Mesendoderm (in vitro differentiated cells): Measurements from ENCODE around the gene ANO6.

Experiments used
- DNase-seq: peaks from one replicate; pipeline ENCODE4 v3.0.0; 2013
- H2AK5ac ChIP-seq: 2 replicates; pipeline ENCODE4 v1.6.1; 2013; ENCODE audit warnings: low read length, inconsistent platforms
- H2BK120ac ChIP-seq: 2 replicates; pipeline ENCODE4 v1.6.1; 2013; ENCODE audit warnings: low read depth, mild to moderate bottlenecking, low read length, moderate library complexity, mixed read lengths
- H2BK15ac ChIP-seq: replicated peaks from 2 replicates; pipeline ENCODE4 v1.6.1; 2013; ENCODE audit warnings: low read depth, mild to moderate bottlenecking, moderate library complexity
- H2BK5ac ChIP-seq: 2 replicates; pipeline ENCODE4 v1.6.1; 2013; ENCODE audit warnings: low read length, inconsistent platforms
- H3K18ac ChIP-seq: 2 replicates; pipeline ENCODE4 v1.6.1; 2013; ENCODE audit warnings: mild to moderate bottlenecking, low read length, mixed read lengths
- H3K23ac ChIP-seq: one replicate; pipeline ENCODE4 v1.6.1; 2013; ENCODE audit warnings: low read length
- H3K27ac ChIP-seq: 2 replicates; pipeline ENCODE4 v1.5.1; 2013; ENCODE audit warnings: low read depth, mild to moderate bottlenecking, inconsistent platforms, low read length, moderate library complexity
- H3K27me3 ChIP-seq: 2 replicates; pipeline ENCODE4 v1.6.1; 2013; ENCODE audit warnings: low read length, control low read depth, mild to moderate bottlenecking, inconsistent platforms; ENCODE audit not compliant: insufficient read depth, poor library complexity
- H3K36me3 ChIP-seq: 2 replicates; pipeline ENCODE4 v1.6.1; 2013; ENCODE audit warnings: low read length, inconsistent platforms; ENCODE audit not compliant: control insufficient read depth, insufficient read depth
- H3K4ac ChIP-seq: one replicate; pipeline ENCODE4 v1.6.1; 2013; ENCODE audit warnings: low read depth, mild to moderate bottlenecking, low read length, moderate library complexity
- H3K4me1 ChIP-seq: 2 replicates; pipeline ENCODE4 v1.6.1; 2013; ENCODE audit warnings: low read depth, low read length, inconsistent platforms; ENCODE audit not compliant: control insufficient read depth
- H3K4me2 ChIP-seq: 2 replicates; pipeline ENCODE4 v1.6.1; 2013; ENCODE audit warnings: low read length
- H3K4me3 ChIP-seq: 2 replicates; pipeline ENCODE4 v1.5.1; 2013; ENCODE audit warnings: mild to moderate bottlenecking, low read length
- H3K56ac ChIP-seq: one replicate; pipeline ENCODE4 v1.6.1; 2013; ENCODE audit warnings: low read length
- H3K79me1 ChIP-seq: 2 replicates; pipeline ENCODE4 v1.6.1; 2013; ENCODE audit warnings: low read length, inconsistent platforms
- H3K79me2 ChIP-seq: 2 replicates; pipeline ENCODE4 v1.6.1; 2013; ENCODE audit warnings: mild to moderate bottlenecking, low read length; ENCODE audit not compliant: control insufficient read depth, insufficient read depth
- H3K9ac ChIP-seq: 2 replicates; pipeline ENCODE4 v1.6.1; 2013; ENCODE audit warnings: low read length, inconsistent platforms
- H4K5ac ChIP-seq: one replicate; pipeline ENCODE4 v1.6.1; 2013; ENCODE audit warnings: low read length
- H4K8ac ChIP-seq: one replicate; pipeline ENCODE4 v1.6.1; 2013; ENCODE audit warnings: low read depth, mild to moderate bottlenecking, control low read depth, low read length, moderate library complexity
- WGBS: extraction: QIAGEN DNeasy Blood & Tissue Kit; methylation state at CpG from one replicate; pipeline ENCODE4 v1.1.7; 2013; ENCODE audit warnings: low lambda C conversion rate, missing lambda C conversion rate; ENCODE audit not compliant: insufficient coverage; ENCODE audit errors: extremely low coverage; 5-methylcytosine and 5-hydroxymethylcytosine counted together

Gene ANO6

DNA sequence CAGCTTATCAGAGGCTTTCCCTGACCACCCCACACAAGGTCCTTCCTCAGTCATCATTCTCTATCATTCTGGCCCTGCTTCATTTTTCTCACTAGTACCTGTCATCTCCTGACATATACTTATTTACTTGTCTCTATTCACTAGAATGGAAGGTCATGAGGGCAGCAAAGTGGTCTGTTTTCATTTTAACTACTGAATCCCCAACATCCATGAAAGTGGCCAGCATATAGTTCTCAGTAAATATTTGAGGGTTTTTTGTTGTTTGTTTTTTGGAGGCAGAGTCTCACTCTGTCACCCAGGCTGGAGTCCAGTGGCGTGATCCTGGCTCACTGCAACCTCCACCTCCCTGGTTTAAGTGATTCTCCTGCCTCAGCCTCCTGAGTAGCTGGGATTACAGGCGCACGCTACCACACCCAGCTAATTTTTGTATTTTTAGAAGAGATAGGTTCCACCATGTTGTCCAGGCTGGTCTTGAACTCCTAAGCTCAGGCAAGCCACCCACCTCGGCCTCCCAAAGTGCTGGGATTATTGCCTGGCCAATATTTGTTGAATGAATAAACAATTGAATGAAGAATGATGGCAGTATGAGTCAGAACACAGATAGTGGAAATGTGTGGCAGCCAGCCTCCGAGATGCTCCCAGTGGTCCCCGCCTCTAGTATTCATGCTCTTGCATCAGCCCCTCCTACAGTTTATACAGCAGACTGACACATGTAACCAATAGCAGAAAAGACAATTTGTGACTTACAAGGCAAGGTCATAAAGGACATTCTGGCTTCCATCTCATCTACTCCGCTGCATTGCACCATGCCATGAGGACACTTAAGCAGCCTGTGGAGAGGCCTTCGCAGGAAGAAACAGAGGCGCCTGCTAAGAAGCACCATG lies 7.0 kb upstream of the ANO6 start:
- no peaks in the 10 kb centered on the region for H3K79me2 ChIP-seq
- H3K56ac ChIP-seq, result no peak overlapping the region
- no peak overlapping the region for H3K4me3 ChIP-seq
- H3K36me3 ChIP-seq, result no peaks in the 10 kb centered on the region
- H3K79me1 ChIP-seq, result no peaks in the 10 kb centered on the region
- H2BK5ac ChIP-seq, result no peak overlapping the region
- no peak overlapping the region for H3K9ac ChIP-seq
- H3K4me2 ChIP-seq, result no peak overlapping the region
- no peak overlapping the region for H2AK5ac ChIP-seq
- no peak overlapping the region for H4K5ac ChIP-seq
- no peak for DNase-seq
- no peaks in the 10 kb centered on the region for H3K27me3 ChIP-seq
- no peak overlapping the region for H4K8ac ChIP-seq
- no peak overlapping the region for H3K18ac ChIP-seq
- no peak overlapping the region for H2BK15ac ChIP-seq
- no peak overlapping the region for H3K4ac ChIP-seq
- H3K23ac ChIP-seq, result no peak overlapping the region
- H3K4me1 ChIP-seq, result no peaks in the 10 kb centered on the region
- no peak overlapping the region for H3K27ac ChIP-seq
- no CpG with 5 or more reads among the region's 9 CpGs for WGBS
- H2BK120ac ChIP-seq, result no peak overlapping the region

DNA sequence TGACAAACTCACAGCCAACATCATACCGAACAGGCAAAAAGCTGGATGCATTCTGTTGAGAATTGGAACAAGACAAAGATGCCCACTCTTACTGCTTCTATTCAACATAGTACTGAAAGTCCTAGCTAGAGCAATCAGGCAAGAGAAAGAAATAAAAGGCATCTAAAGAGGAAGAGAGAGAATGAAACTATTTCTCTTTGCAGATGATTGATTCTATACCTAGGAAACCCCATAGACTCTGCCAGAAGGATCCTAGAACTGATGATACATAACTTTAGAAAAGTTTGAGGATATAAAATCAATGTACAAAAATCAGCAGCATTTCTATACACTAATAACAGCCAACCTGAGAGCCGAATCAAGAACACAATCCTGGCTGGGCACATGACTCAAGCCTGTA lies 6.1 kb upstream of the ANO6 start:
- Histone ChIP-seq H3K4me3 (no peak overlapping the region), H3K4ac (no peak overlapping the region), H3K56ac (no peak overlapping the region), H2BK5ac (no peak overlapping the region), H4K5ac (no peak overlapping the region), H3K27ac (no peak overlapping the region), H3K79me2 (no peaks in the 10 kb centered on the region), H2BK120ac (no peak overlapping the region), H3K4me2 (no peak overlapping the region), H3K4me1 (no peaks in the 10 kb centered on the region), H2AK5ac (no peak overlapping the region), H3K79me1 (no peaks in the 10 kb centered on the region), H3K36me3 (no peaks in the 10 kb centered on the region), H3K9ac (no peak overlapping the region), H2BK15ac (no peak overlapping the region), H3K23ac (no peak overlapping the region), H3K27me3 (no peaks in the 10 kb centered on the region), H3K18ac (no peak overlapping the region), H4K8ac (no peak overlapping the region)
- no peak for DNase-seq
- no CpG with 5 or more reads among the region's 2 CpGs for WGBS

DNA sequence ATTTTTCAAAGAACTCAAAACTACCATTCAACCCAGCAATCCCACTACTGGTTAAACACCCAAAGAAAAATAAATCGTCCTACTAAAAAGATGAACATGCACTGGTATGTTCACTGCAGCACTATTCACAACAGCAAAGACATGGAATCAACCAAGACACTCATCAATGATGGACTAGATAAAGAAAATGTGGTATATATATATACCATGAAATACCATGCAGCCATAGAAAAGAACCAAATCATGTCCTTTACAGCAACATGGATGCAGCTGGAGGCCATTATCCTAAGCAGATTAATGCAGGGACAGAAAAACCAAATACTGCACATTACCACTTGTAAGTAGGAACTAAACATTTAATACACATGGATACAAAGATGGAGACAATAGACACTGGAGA lies 3.8 kb upstream of the ANO6 start:
- Histone ChIP-seq H2AK5ac (no peak overlapping the region), H3K4me3 (no peak overlapping the region), H3K36me3 (no peaks in the 10 kb centered on the region), H3K4me1 (no peaks in the 10 kb centered on the region), H3K4me2 (no peak overlapping the region), H3K79me1 (peaks cover 1% of the 10 kb centered on the region), H4K8ac (no peak overlapping the region), H3K27me3 (no peaks in the 10 kb centered on the region), H2BK5ac (no peak overlapping the region), H3K4ac (no peak overlapping the region), H4K5ac (no peak overlapping the region), H3K9ac (no peak overlapping the region), H3K18ac (no peak overlapping the region), H3K23ac (no peak overlapping the region), H3K56ac (no peak overlapping the region), H3K79me2 (peaks cover 8% of the 10 kb centered on the region), H3K27ac (no peak overlapping the region), H2BK15ac (no peak overlapping the region), H2BK120ac (no peak overlapping the region)
- DNase-seq, result no peak
- WGBS, result no CpG with 5 or more reads among the region's 1 CpG

DNA sequence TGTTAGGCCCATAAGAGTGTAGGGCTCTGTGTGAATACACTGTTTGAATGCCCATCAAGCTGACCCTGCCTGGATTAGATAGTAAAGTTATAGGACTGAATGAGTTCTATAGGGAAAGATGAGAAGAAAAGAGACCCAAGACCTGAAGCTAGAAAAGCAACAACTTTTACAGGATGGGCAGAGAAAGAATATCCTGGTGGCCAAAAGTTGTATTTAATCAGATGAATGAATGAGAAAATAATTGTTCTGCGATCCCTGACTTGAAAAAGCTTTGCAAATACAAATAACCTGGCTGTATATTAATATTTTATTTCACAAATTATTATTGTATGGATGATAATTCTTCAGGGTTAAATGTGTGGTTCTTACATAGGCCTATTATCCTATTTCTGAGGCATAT lies 2.8 kb upstream of the ANO6 start:
- Histone ChIP-seq H3K27ac (no peak overlapping the region), H3K36me3 (no peaks in the 10 kb centered on the region), H3K9ac (no peak overlapping the region), H4K8ac (no peak overlapping the region), H2BK120ac (no peak overlapping the region), H3K79me1 (peaks cover 1% of the 10 kb centered on the region), H3K4me1 (no peaks in the 10 kb centered on the region), H2BK5ac (no peak overlapping the region), H3K27me3 (no peaks in the 10 kb centered on the region), H4K5ac (no peak overlapping the region), H3K18ac (no peak overlapping the region), H3K79me2 (peaks cover 16% of the 10 kb centered on the region), H3K4me3 (no peak overlapping the region), H2BK15ac (no peak overlapping the region), H3K4ac (no peak overlapping the region), H2AK5ac (no peak overlapping the region), H3K4me2 (no peak overlapping the region), H3K23ac (no peak overlapping the region), H3K56ac (no peak overlapping the region)
- WGBS, result no CpG with 5 or more reads among the region's 1 CpG
- no peak for DNase-seq

DNA sequence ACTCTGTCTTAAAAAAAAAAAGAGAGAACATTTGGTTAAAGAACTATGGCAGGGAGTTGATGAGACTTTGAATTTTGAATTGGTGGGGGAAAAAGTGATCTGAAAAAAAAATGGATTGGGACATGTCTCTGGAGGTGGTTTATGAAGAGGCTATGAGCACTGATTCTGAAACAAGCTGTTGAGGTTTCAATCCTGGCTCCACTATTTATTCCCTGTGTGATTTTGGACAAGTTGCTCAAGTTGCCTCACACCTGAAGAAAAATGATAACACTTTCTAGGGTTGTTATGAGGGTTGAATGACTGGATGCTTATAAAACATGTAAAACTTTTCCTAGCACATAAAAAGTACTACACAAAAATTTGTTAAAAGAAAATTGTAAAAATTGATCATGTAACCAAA lies 1.8 kb upstream of the ANO6 start:
- peaks cover 26% of the 10 kb centered on the region for H3K79me2 ChIP-seq
- H4K8ac ChIP-seq, result no peak overlapping the region
- no peak overlapping the region for H2BK120ac ChIP-seq
- H2AK5ac ChIP-seq, result no peak overlapping the region
- H3K18ac ChIP-seq, result no peak overlapping the region
- peaks cover 1% of the 10 kb centered on the region for H3K79me1 ChIP-seq
- no peak overlapping the region for H4K5ac ChIP-seq
- no peak overlapping the region for H2BK5ac ChIP-seq
- DNase-seq, result no peak
- no peak overlapping the region for H3K4me2 ChIP-seq
- no peak overlapping the region for H3K56ac ChIP-seq
- H3K4me1 ChIP-seq, result no peaks in the 10 kb centered on the region
- no peaks in the 10 kb centered on the region for H3K36me3 ChIP-seq
- no peak overlapping the region for H3K9ac ChIP-seq
- no peaks in the 10 kb centered on the region for H3K27me3 ChIP-seq
- no peak overlapping the region for H2BK15ac ChIP-seq
- no peak overlapping the region for H3K27ac ChIP-seq
- H3K4me3 ChIP-seq, result no peak overlapping the region
- no peak overlapping the region for H3K23ac ChIP-seq
- H3K4ac ChIP-seq, result no peak overlapping the region
